HS-5 (cell line): ENCODE results near the gene RNPEP.
A peak's percentile ranks its signal among the peaks of the same experiment; 100 is the strongest.
"Not testable (repeated sequence)": the region's sequence is repeated elsewhere in the genome, so short reads cannot be mapped to it uniquely, and the experiment has no call there.

Source experiments
- DNase-seq: peaks from one replicate; pipeline ENCODE4 v3.0.0-alpha.2; 2012; ENCODE audit warnings: low read depth

The RNPEP gene

DNA sequence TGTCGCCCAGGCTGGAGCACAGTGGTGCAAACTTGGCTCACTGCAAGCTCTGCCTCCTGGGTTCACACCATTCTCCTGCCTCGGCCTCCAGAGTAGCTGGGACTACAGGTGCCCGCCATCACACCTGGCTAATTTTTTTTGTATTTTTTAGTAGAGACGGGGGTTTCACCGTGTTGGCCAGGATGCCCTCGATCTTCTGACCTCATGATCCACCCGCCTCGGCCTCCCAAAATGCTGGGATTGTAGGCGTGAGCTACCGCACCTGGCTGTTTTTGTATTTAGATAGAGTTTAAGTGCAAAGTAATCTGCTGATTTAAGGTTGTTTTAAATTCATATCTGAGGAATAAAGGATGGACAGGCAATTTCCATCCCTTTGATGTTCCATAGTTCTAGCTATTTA lies 20.1 kb upstream of the RNPEP start:
- not testable (repeated sequence) for DNase-seq

DNA sequence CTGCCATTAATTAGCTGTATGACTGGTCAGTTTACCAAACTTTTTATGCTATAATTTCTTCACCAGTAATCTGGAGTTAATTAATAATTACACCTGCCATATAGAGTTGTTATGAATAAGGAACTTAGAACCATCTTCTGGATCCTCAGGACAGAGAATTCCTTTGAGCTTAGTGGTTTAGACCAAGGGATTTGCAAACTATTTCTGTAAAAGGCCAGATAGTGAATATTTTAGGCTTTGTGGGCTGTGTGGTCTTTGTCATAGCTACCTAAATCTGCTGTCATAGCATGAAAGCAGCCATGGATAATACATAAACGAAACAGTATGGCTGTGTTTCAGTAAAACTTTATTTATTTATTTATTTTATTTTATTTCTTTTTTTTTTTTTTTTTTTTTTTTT lies 18.2 kb upstream of the RNPEP start:
- no peak for DNase-seq

DNA sequence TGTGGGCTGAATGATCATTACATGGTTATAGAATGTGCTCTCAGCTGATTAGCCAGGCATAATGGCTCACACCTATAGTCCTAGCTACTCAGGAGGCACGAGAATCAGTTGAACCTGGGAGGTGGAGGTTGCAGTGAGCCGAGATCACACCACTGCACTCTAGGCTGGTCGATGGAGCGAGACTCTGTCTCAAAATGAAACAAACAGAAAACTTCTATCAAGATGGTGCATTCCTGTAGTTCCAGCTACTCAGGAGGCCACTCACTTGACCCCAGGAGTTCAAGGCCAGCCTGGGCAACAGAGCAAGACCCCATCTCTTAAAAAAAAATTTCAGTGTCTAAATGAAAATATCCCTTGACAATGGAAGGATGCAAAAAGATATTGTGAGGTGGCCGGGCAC lies 16.3 kb upstream of the RNPEP start:
- no peak for DNase-seq

DNA sequence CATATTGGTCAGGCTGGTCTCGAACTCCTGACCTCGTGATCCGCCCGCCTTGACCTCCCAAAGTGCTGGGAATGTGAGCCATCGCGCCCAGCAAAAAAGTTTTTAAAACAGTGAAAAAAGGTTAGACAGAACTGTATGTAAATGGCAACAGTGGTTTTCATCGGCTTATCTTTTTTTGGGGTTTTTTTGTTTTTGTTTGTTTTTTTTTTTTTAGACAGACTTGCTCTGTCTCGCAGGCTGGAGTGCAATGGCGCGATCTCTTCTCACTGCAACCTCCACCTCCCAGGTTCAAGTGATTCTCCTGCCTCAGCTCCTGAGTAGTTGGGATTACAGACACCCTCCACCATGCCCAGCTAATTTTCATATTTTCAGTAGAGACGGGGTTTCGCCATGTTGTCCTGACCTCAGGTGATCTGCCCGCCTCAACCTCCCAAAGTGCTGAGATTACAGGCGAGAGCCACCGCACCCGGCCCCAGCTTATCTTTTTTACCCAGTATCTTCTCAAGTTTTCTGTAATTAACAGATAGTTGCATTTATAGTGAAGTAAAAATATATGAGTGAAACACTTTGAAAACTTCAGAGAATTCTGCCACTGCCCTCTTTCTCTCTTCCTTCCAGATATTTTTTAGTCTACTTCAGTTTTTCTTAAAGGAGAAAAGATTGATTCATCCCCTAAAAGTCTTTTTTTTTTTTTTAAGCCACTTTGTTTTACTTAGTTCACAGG lies 14.1 kb upstream of the RNPEP start:
- DNase-seq = no peak

DNA sequence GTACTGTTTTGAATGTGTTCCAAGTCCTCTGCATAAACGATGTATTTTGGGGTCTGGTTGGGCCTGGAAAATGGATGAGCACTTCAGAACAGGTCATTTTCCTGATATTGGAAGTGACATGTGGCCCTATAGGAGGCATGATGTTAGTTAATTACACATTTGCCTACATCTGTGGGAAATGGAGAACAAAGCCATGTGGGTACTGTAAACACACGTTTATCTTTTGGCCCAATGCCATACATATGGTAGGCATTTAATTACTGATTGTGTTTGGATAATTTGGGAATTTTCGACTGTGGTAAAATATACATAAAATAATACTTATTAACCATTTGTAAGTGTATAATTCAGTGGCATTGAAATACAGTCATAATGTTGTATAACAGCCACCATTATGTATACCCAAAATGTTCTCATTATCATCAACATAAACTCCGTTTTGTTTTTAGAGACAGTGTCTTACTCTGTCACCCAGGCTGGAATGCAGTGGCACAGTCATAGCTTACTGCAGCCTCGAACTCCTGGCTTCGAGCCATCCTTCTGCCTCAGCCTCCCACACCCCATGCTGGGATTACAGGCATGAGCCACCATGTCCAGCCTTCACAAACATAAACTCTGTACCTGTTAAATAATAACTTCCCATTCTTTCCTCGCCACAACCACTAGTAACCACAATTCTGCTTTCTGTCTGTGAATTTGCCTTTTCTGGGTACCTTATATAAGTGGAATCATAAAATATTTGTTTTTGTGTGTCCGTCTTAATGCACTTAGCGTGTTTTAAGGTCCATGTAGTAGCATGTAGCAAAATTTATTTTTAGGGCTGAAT lies 11.9 kb upstream of the RNPEP start:
- DNase-seq = no peak

DNA sequence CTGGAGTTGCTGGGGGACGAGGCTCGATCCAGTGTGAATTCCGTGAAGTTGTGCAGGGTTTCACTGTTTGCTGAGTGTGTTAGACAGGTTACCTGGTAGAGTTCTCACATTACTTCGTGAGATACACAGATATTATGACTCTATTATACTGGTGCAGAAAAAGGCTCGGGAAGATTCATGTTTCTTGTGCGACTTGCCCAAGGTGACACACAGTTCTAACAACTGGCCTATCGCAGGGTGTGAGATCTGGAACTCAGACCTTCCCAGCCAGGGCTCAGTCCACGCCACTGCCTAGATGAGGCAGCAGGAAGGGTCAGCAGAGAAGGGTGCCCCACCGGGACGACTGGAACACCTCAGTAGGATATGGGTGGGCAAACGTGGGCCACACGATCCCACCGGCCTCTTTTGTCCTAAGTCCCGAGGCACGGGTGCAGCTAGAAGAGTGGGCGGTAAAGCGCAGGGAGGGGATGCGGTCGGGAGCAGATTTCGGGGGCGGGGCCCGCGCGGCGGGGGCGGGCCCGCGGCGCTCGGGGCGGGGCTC lies 296 bp upstream of the RNPEP start:
- no peak for DNase-seq

DNA sequence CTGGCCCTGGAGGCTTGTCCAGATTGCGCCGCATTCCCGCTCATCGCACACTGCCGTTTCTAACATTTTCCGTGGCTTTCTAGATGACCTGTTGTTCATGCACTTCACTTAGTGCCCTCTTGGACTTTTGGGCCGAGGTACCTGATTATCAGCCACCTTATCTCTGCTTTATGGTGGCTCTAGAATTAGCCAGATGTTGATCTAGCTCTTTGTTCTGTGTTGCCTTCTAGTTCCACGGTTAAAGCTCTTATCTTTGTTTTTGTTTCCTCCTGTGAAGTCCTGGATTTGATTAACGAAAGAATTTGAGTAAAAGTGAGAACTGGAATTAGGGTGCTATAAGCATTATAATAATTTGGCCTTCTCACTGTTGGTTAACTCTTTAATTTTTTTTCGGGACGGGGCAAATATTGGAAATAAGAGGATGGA lies 945 bp downstream of the RNPEP start:
- DNase-seq = no peak

DNA sequence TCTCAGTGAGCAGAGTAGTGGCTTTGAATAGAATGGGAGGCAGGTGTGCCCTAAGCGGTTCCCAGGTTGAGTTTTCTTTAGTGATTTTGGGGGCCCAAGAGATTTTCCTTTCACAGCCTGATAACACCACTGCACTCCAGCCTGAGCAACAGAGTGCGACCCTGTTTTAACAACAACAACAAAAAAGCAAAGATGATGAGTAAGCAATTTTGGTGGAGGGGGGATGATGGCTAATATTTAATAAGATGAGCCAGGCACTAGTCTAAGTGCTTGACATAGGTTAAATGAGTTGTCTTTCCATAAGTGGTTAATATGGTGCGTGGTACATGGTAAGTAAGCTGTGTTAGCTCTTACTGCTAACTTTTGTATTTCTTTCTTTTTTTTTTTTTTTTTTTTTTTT lies 2.0 kb downstream of the RNPEP start:
- no peak for DNase-seq

DNA sequence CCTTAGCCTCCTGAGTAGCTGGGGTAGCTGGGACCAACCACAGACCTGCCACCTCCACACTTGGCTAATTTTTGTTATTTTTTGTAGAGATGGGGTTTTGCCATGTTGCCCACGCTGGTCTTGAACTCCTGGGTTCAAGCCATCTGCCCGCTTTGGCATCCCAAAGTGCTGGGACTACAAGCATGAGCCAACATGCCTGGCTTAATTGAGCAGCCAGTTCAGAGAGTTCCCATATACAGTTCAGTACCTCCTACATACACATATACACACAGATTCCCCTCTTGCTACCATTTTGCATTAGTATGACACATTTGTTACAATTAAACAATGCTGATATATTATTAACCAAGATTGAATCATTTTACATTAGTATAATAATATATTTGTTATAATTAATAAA lies 2.9 kb downstream of the RNPEP start:
- DNase-seq = no peak

DNA sequence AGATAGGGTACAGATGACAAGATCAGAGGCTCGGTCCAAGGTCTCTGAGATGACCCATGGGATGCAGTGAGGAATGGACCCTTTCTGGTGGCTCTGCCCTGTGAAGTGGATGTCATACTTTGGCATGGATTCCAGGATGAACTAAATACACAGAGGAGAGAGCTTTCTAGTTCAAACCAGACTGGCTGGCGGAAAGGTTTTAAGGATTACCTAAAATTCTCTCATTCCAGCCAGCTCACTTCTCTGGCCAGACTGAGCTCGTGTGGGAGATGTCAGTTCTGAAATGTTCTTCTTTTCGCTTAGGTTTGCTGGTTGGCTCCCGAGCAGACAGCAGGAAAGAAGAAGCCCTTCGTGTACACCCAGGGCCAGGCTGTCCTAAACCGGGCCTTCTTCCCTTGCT lies 6.2 kb downstream of the RNPEP start:
- DNase-seq = no peak

DNA sequence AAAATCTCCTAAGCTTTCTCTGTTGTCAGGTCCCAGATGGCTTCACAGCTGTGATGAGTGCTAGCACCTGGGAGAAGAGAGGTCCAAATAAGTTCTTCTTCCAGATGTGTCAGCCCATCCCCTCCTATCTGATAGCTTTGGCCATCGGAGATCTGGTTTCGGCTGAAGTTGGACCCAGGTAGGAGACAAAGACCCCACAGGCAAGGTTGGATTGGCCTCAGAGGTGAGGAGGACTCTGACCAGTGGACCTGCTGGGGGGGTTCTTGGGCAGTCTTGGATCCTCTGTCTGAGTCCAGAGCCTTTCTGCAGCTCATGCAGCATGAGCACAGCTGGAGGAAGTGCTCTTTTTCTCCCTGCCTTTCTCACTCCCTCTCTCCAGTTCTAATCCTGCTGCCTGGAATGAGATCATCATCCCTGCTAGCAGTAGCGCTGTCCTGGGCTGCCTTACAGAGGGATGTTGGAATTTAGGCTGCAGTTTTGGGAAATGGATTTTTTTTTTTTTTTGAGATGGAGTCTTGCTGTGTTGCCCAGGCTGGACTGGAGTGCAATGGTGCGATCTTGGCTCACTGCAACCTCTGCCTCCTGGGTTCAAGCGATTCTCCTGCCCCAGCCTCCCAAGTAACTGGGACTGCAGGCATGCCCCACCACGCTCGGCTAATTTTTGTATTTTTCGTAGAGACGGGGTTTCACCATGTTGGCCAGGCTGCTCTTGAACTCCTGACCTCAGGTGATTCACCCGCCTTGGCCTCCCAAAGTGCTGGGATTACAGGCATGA lies 7.1 kb downstream of the RNPEP start:
- DNase-seq = no peak

DNA sequence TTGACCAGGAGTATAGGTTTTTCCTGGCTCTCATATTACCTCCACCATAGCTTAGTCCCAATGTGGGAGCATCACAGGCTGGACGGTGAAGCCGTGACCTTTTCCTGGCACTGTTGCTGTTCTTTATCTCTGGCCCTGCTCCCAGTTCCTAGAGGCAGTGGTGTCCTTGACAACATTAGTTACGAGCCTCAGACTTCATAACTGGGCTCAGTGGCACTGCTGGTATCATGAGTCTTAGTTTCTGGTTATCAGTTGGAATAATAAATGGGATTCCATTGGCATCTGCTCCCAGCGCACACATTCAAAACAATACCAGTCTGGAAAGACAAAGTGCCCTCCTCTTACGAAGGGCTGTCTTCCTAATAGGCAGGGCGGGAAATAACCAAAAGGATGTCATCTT lies 8.0 kb downstream of the RNPEP start:
- no peak for DNase-seq

DNA sequence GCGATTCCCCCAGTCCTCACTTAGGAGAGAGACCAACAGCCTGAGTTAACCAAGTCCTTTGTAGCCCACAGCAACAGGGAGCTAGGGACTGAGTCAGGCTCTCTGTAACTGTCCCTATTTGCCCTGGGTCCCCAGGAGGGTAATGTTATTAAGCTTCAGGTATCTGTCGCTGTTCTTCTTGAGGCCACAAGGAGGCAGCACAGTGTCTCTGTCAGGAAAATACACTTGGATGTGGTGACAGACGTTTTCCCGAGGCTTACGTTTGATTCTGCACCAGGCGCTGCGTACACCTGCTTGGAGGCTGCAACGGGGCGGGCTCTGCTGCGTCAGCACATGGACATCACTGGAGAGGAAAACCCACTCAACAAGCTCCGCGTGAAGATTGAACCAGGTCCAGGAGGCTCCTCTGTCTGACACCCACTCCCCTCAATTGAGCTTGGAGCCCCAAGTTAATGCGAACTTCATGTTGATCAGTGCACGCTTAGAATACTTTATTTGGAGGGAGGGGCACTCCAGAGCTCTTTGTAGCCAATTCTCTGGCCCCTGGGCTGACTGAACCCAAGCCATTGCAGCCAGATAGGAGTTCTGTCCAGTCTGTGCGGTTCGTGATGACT lies 17.3 kb downstream of the RNPEP start:
- no peak for DNase-seq

DNA sequence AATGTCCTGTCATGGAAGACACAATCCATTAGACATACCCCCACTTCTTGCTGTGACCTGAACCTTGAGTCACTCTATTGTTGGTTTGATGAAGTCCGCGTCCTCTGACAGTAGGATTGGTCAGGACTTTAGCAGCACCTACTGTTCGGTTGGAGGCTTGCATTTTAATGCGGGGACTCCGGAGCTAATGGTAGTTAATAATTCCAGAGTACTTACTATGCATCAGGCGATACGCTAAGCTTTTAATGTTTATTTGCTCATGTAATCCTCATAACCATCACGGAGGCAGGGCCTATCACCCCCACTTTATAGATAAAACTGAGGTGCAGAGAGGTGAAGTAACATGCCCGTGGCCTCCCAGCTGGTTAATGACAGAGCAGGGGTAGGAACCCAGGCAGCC lies 20.1 kb downstream of the RNPEP start:
- no peak for DNase-seq

DNA sequence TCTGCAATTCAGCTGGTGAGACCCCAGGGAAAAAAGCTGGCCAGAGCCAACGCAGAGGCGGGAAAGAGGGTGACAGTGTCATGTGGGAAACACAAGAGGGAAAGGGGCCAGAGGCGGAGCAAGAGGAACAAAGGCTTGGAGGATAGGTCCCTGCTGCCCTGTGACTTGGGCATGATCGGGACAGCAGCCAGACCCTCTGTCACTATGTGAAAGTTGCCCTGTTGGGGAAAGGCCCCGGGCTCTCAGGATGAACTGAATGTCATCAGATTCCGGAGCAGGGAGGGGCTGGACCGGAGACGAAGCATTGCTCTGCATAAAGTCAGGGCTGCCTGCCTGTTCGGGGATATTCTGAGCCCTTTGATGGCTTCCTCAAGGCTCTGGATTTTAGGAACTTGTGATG lies 22.3 kb downstream of the RNPEP start:
- DNase-seq = no peak

DNA sequence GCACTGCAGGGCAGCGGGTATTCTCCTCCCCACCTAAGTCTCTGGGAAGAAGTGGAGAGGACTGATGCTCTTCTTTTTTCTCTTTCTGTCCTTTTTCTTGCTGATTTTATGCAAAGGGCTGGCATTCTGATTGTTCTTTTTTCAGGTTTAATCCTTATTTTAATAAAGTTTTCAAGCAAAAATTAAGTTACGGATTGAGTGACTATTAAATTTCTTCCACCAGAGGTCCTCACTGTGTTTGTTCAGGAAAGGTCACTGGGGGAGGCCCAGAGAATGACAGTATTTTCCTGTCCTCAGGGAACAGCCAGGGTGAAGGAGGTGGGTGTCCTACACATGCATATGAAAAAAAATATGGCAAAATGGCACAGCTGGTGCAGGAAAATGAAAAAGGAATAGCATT lies 23.5 kb downstream of the RNPEP start:
- no peak for DNase-seq

DNA sequence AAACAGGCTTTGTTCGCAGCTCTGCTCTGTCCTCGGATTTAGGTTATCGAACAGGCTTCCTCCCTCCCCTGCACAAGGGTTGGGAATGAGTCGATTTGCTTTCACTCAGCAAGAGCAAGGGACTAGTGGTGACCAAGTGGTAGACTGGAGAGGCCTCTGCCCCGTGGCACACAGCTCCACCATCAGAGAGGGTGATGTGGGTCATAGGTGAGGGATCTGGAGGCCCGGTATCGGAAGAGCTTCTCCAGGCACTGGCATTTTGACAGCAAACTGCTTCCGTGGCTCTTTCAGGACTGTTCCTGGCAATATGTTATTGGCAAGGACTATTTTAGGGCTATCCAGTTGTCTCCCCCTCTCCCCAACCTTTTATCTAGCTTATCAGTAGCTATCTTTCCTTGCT lies 24.9 kb downstream of the RNPEP start:
- DNase-seq = no peak

DNA sequence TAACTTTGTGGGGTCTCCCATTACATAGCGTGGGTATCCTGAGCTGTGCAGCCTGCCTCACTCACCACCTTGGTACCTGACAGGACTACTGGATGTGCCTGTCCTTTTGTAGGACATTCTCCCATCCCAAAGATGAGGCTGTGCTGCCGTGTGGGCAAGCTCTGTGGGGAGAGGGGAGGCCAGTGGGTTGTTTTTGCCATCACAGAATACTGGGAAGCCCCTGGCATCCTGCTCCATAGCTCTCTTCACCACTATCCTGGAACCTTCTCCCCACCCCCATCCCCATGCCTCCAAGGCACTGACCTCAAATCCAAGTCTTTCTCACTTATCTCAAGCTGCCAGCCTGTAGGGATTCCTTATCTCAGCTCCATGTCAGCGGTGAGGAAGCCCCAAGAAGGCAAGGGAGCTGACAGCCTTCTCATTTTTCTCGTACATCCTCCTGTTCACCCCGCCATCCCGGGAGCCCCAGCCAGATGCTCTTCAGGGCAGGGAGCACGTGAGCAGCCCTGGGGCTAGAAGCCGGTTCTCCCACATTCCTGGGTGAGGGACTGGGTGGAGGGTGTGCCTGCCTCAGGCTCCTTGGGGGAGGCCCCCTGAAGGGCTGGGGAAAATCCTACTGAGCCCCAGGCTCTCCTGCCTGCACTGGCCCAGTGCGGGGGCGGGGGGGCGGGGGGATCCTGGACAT lies 25.5 kb downstream of the RNPEP start:
- no peak for DNase-seq

DNA sequence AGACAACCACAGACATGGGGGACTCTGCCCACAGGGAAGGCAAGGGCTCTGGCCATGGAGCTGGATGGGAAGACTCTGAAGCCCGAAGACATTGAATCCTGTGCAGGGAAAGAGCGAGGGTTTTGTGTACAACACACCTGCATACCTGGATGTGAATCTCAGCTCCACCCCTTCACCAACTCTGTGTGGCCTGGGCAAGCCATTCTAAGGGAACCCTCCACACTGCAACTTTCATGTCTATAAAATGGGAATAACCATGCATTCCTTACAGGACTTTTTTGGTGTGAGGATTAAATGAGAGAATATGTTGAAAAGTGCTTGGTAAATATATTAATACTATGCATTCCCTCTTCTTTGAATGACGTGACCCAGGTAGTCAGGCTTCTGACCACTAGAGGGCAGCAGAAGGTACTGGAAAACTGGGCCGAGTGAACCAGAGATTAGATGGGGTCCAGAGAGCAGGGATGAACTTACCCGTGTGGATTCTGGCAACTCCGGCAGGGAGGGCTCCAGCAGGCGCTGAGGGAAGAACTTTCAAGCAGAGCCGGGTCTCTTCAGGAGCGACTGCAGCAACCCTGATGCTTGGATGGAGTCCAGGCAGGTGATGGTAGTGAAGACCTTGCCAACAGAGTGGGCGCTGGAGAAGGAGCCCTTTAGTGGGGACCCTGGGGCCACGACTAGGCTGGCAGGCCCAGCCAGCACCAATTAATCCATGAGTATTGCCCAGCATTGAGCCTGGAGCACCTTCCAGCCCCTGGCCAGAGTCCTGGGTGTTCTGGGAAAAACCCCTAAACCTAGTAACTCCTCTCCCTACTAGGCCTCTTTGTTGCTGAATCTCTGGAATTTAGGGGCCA lies 27.1 kb downstream of the RNPEP start:
- DNase-seq = peak; percentile 42

DNA sequence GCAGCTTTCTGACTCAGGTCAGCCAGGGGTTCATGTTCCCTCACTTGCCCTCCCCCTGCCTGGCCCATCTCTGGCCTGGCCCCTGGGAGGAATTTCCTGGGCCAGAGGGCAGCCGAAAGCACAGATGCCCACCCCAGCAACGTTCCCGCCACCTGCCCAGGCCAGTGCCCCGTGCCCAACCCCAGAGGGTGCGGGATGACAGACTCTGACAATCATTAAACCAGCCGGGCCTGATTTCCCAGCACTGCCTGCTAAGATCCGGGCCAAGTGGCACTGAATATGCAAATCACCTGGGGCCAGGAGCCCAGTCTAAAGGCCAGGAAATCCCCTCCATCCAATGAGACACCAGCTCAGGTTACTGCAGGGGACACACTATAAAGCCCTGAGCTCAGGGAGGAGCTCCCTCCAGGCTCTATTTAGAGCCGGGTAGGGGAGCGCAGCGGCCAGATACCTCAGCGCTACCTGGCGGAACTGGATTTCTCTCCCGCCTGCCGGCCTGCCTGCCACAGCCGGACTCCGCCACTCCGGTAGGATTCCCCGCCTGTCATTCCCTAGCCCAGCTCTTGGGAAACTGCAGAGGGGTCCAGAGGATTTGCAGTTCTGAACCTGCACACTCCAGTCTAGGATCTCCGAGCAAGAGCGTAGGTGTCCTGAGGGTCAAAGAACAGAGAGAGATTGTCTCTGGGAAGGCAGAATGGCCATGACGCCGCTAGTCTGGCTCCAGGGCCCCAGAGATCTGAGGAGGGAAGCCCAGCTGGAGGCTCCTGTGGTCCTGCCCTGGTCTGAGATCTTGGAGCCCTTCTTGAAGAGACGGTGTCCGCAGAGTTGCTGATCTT lies 27.9 kb downstream of the RNPEP start, which contains the start of gene ELF3:
Gene ELF3 (plus strand): TSS at position 408 of the 836 bp plus-strand sequence. CDS start 550 bp downstream, outside the sequence.
- DNase-seq = no peak
